ENCODE data around the gene PRKG1. TPM values are rescaled to one million over a fixed set of nuclear protein-coding genes. Genes with fewer than 3 reads are reported as not detected.

PRKG1 gene
- total and polyA plus RNA-seq, 4 donors = 6.8 to 38.1 (median 15.4) TPM

- H3K36me3 ChIP-seq (ENCODE audit: control insufficient read depth, insufficient read depth, low read length) = no peaks in the 10 kb centered on the region
Measured at GRCh38 chr10:52119507-52119906, 1045.2 kb downstream of the PRKG1 start.

DNA sequence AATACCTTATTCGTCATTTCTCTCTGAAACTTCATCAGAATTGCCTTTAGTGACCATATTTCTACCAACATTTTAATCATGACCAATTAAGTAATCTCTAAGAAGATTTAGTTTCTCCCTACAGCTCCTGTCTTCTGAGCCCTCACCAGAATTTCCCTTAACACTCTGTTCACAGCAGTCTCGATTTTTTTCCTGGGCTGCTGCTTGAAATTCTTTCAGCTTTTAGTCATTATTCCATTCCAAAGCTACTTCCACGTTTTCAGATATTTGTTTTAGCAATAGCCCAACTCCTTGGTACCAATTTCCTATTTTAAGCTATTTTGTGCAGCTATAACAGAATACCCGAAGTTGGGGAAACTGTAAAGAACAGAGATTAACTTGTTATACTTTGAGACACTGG lies 1047.4 kb downstream of the PRKG1 start:
- Histone ChIP-seq H3K27ac (ENCODE audit: low read depth, low read length) (no peak overlapping the region), H3K4me3 (ENCODE audit: low read depth, low read length) (no peak overlapping the region), H3K9me3 (ENCODE audit: control insufficient read depth, insufficient read depth, low read length) (no peaks in the 10 kb centered on the region), H3K36me3 (ENCODE audit: control insufficient read depth, insufficient read depth, low read length) (no peaks in the 10 kb centered on the region), H3K4me1 (ENCODE audit: control insufficient read depth, insufficient read depth, low read length) (no peaks in the 10 kb centered on the region), H3K27me3 (ENCODE audit: control insufficient read depth, insufficient read depth, low read length) (no peaks in the 10 kb centered on the region)
- DNase-seq (ENCODE audit: low read depth in 4 of 6, low spot score in 6 of 6) = no peak
- 73% methylated on average over 4 of the region's 4 CpGs for WGBS (ENCODE audit: insufficient coverage)

More at GRCh38 chr10:52119507-52119906, 1045.2 kb downstream of the PRKG1 start:
- Histone ChIP-seq H3K27me3 (ENCODE audit: control insufficient read depth, insufficient read depth, low read length) (no peaks in the 10 kb centered on the region), H3K9me3 (ENCODE audit: control insufficient read depth, insufficient read depth, low read length) (no peaks in the 10 kb centered on the region), H3K27ac (ENCODE audit: low read depth, low read length) (no peak overlapping the region), H3K4me3 (ENCODE audit: low read depth, low read length) (no peak overlapping the region), H3K4me1 (ENCODE audit: control insufficient read depth, insufficient read depth, low read length) (no peaks in the 10 kb centered on the region)
- DNase-seq (ENCODE audit: low read depth in 4 of 6, low spot score in 6 of 6) = no peak

DNA sequence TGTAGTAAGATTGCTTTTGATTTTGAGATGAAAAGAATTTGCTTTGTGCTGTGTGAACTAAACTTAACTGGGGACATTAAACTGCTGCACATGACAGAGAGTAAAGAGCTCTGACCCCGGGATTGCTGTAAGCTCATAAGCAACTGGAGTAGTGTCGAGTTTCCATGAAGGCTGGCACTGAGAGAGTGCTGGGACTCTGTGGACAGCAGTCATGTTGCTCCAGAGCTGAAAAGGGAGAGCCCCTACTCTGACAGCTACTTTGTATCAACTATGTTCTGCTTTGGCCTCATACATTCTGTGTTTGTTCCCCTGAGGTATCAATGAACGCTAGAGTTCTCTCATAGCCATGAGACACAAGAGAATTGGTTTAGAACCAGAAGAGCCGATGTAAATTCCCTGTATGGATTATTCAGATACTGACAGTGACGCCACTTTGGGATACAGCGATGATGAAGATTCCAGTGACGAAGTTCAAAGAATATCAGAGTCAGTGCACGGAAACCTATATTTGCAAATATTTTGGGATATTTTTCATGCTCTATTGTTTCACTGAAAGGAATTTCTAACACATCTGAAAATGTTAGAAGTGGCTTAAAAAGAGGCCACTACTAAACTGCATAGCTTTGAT lies 1053.9 kb downstream of the PRKG1 start:
- no peaks in the 10 kb centered on the region for H3K4me1 ChIP-seq (ENCODE audit: control insufficient read depth, insufficient read depth, low read length)
- 42% methylated on average over 4 of the region's 8 CpGs for WGBS (ENCODE audit: insufficient coverage)
- H3K9me3 ChIP-seq (ENCODE audit: control insufficient read depth, insufficient read depth, low read length) = no peaks in the 10 kb centered on the region
- no peak for DNase-seq (ENCODE audit: low read depth in 4 of 6, low spot score in 6 of 6)
- H3K27ac ChIP-seq (ENCODE audit: low read depth, low read length) = no peak overlapping the region
- no peak overlapping the region for H3K4me3 ChIP-seq (ENCODE audit: low read depth, low read length)
- no peaks in the 10 kb centered on the region for H3K36me3 ChIP-seq (ENCODE audit: control insufficient read depth, insufficient read depth, low read length)
- no peaks in the 10 kb centered on the region for H3K27me3 ChIP-seq (ENCODE audit: control insufficient read depth, insufficient read depth, low read length)

GRCh38 chr10:52129410-52130178 lies 1055.3 kb downstream of the PRKG1 start:
- Histone ChIP-seq H3K36me3 (ENCODE audit: control insufficient read depth, insufficient read depth, low read length) (no peaks in the 10 kb centered on the region), H3K4me1 (ENCODE audit: control insufficient read depth, insufficient read depth, low read length) (no peaks in the 10 kb centered on the region), H3K4me3 (ENCODE audit: low read depth, low read length) (no peak overlapping the region), H3K27me3 (ENCODE audit: control insufficient read depth, insufficient read depth, low read length) (no peaks in the 10 kb centered on the region), H3K27ac (ENCODE audit: low read depth, low read length) (no peak overlapping the region), H3K9me3 (ENCODE audit: control insufficient read depth, insufficient read depth, low read length) (no peaks in the 10 kb centered on the region)
- WGBS (ENCODE audit: insufficient coverage) = no CpG with 5 or more reads among the region's 3 CpGs
- DNase-seq (ENCODE audit: low read depth in 4 of 6, low spot score in 6 of 6) = no peak

- Histone ChIP-seq H3K9me3 (ENCODE audit: control insufficient read depth, insufficient read depth, low read length) (no peaks in the 10 kb centered on the region), H3K27me3 (ENCODE audit: control insufficient read depth, insufficient read depth, low read length) (no peaks in the 10 kb centered on the region), H3K36me3 (ENCODE audit: control insufficient read depth, insufficient read depth, low read length) (no peaks in the 10 kb centered on the region), H3K27ac (ENCODE audit: low read depth, low read length) (no peak overlapping the region), H3K4me3 (ENCODE audit: low read depth, low read length) (no peak overlapping the region), H3K4me1 (ENCODE audit: control insufficient read depth, insufficient read depth, low read length) (no peaks in the 10 kb centered on the region)
- WGBS (ENCODE audit: insufficient coverage) = 92% methylated on average over 2 of the region's 2 CpGs
- DNase-seq (ENCODE audit: low read depth in 4 of 6, low spot score in 6 of 6) = no peak
Measured at GRCh38 chr10:52135101-52135500, 1060.8 kb downstream of the PRKG1 start.

DNA sequence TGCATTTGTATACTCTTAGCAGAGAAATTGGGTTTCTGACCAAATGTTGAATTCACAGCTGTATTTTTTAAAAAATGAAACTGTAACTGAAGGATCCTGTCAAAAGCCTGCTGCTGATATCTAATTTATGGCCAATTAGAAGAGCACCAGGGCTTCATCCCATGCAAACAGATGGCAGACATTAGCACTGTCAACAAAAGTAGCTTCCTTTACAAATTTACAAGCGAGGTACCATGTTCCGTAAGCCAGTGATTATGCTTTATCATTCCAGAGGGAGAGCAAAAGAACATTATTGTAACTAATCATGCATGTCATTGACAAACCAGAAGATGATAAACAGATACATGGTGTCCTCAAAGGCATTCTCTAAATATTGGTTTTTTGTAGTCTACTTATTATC lies 1062.6 kb downstream of the PRKG1 start:
- Histone ChIP-seq H3K4me1 (ENCODE audit: control insufficient read depth, insufficient read depth, low read length) (no peaks in the 10 kb centered on the region), H3K27me3 (ENCODE audit: control insufficient read depth, insufficient read depth, low read length) (no peaks in the 10 kb centered on the region), H3K36me3 (ENCODE audit: control insufficient read depth, insufficient read depth, low read length) (no peaks in the 10 kb centered on the region), H3K9me3 (ENCODE audit: control insufficient read depth, insufficient read depth, low read length) (no peaks in the 10 kb centered on the region), H3K27ac (ENCODE audit: low read depth, low read length) (no peak overlapping the region), H3K4me3 (ENCODE audit: low read depth, low read length) (no peak overlapping the region)
- WGBS (ENCODE audit: insufficient coverage) = no CpG with 5 or more reads among the region's 2 CpGs
- peak in 1 of 6 donors; percentile 39 for DNase-seq (ENCODE audit: low read depth in 4 of 6, low spot score in 6 of 6)

GRCh38 chr10:52143338-52143737 lies 1069.1 kb downstream of the PRKG1 start:
- Histone ChIP-seq H3K4me3 (ENCODE audit: low read depth, low read length) (no peak overlapping the region), H3K9me3 (ENCODE audit: control insufficient read depth, insufficient read depth, low read length) (no peaks in the 10 kb centered on the region), H3K27ac (ENCODE audit: low read depth, low read length) (no peak overlapping the region), H3K4me1 (ENCODE audit: control insufficient read depth, insufficient read depth, low read length) (no peaks in the 10 kb centered on the region), H3K36me3 (ENCODE audit: control insufficient read depth, insufficient read depth, low read length) (no peaks in the 10 kb centered on the region), H3K27me3 (ENCODE audit: control insufficient read depth, insufficient read depth, low read length) (no peaks in the 10 kb centered on the region)
- 50% methylated on average over 1 of the region's 1 CpG for WGBS (ENCODE audit: insufficient coverage)
- peak in 1 of 6 donors; percentile 13 for DNase-seq (ENCODE audit: low read depth in 4 of 6, low spot score in 6 of 6)

DNA sequence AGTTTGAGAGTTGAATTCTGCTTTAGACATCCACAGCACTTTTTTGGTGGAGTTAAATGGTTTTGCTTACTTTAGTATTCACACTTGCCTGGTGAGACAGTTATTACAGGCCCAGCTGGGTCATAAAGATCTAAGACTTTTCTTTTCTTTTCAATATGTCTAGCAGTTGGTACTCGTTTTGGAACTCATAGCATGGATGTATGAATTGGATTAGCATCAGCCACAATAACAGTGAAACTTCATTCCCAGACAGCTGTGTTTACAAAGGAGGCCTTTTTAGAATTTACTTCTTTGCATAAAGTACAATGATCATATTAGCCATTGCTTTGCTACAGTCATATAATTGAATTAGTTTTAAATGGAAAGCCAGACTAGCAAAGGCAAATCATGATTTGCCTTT lies 1071.3 kb downstream of the PRKG1 start:
- no peak overlapping the region for H3K4me3 ChIP-seq (ENCODE audit: low read depth, low read length)
- no peaks in the 10 kb centered on the region for H3K9me3 ChIP-seq (ENCODE audit: control insufficient read depth, insufficient read depth, low read length)
- peak in 3 of 6 donors; percentile 2 to 50 (median 17) for DNase-seq (ENCODE audit: low read depth in 4 of 6, low spot score in 6 of 6)
- no peaks in the 10 kb centered on the region for H3K27me3 ChIP-seq (ENCODE audit: control insufficient read depth, insufficient read depth, low read length)
- no peaks in the 10 kb centered on the region for H3K36me3 ChIP-seq (ENCODE audit: control insufficient read depth, insufficient read depth, low read length)
- no peak overlapping the region for H3K27ac ChIP-seq (ENCODE audit: low read depth, low read length)
- H3K4me1 ChIP-seq (ENCODE audit: control insufficient read depth, insufficient read depth, low read length) = no peaks in the 10 kb centered on the region
- no CpG with 5 or more reads among the region's 1 CpG for WGBS (ENCODE audit: insufficient coverage)

DNA sequence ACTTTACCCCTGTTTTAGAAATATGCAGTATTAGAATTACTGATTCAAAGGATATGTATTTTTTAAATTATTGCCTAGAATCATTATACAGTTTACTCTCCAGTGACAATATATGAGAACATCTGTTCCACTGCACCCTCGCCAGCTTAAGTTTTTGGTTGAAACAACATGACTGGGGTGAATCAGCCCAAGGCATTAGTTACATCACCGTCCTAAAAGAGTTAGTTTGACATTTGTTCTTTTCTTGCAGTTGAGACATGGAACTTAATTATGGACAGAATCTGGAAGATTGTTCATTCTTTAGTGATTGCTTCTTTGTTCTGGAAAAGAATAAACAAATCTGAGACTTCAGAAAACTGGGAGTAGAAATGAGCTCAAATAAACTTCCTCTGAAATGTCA lies 1072.5 kb downstream of the PRKG1 start:
- 67% methylated on average over 1 of the region's 2 CpGs for WGBS (ENCODE audit: insufficient coverage)
- DNase-seq (ENCODE audit: low read depth in 4 of 6, low spot score in 6 of 6) = peak in 1 of 6 donors; percentile 24
- Histone ChIP-seq H3K27ac (ENCODE audit: low read depth, low read length) (no peak overlapping the region), H3K27me3 (ENCODE audit: control insufficient read depth, insufficient read depth, low read length) (no peaks in the 10 kb centered on the region), H3K9me3 (ENCODE audit: control insufficient read depth, insufficient read depth, low read length) (no peaks in the 10 kb centered on the region), H3K4me3 (ENCODE audit: low read depth, low read length) (no peak overlapping the region), H3K36me3 (ENCODE audit: control insufficient read depth, insufficient read depth, low read length) (no peaks in the 10 kb centered on the region), H3K4me1 (ENCODE audit: control insufficient read depth, insufficient read depth, low read length) (no peaks in the 10 kb centered on the region)

DNA sequence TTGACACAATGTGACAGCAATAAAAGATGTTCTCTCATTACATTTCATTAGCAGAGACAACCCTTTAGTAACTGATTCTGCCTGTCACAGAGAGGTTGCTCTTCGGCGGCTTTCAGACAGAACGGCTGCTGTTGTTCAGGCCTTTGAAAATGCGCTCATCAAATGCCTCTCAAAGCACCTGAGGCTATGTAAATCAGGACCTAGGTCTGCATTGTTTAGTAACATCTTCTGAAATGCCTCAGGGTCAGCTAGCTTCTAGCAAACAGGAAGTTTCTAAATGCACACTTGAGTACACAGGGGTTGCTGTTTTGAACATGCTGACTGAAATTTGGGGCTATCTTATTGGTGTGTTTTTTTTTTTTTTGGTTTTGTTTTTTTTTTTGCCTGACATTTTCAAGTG lies 1096.5 kb downstream of the PRKG1 start:
- no peak for DNase-seq (ENCODE audit: low read depth in 4 of 6, low spot score in 6 of 6)
- 50% methylated on average over 3 of the region's 4 CpGs for WGBS (ENCODE audit: insufficient coverage)
- no peak overlapping the region for H3K27ac ChIP-seq (ENCODE audit: low read depth, low read length)

More for the DNA sequence above, 1096.5 kb downstream of the PRKG1 start:
- no peak overlapping the region for H3K4me3 ChIP-seq (ENCODE audit: low read depth, low read length)
- peaks cover 2% of the 10 kb centered on the region for H3K9me3 ChIP-seq (ENCODE audit: control insufficient read depth, insufficient read depth, low read length)
- no peaks in the 10 kb centered on the region for H3K4me1 ChIP-seq (ENCODE audit: control insufficient read depth, insufficient read depth, low read length)
- H3K27me3 ChIP-seq (ENCODE audit: control insufficient read depth, insufficient read depth, low read length) = no peaks in the 10 kb centered on the region
- H3K36me3 ChIP-seq (ENCODE audit: control insufficient read depth, insufficient read depth, low read length) = no peaks in the 10 kb centered on the region
